ENCODE measurements around the gene LCN9. TPM values are rescaled to one million over a fixed set of nuclear protein-coding genes. Genes with fewer than 3 reads are reported as not detected.

Gene LCN9
- total RNA-seq, 1 donor from 2014 or later: not detected

DNA sequence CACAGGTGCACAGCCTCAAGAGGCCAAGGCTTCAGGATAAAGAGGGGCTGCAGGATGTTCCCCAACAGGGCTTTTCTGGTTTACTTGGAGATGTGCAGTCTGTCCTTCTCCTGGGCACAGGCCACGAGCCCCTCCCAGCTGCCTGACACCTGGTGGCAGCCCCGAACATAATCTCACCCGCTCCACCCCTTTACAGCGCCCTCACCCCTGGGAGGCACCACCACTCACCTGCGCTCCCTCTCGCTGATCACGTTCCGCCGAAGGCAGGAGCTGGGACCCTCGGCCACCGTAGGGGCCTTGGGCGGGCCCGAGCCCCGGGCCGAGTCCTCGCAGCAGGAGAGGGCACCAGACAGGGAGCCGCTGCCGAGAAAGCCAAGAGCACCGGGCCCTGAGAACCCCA is 35.7 kb downstream of the LCN9 start:
- TF ChIP-seq, protein P1, sequence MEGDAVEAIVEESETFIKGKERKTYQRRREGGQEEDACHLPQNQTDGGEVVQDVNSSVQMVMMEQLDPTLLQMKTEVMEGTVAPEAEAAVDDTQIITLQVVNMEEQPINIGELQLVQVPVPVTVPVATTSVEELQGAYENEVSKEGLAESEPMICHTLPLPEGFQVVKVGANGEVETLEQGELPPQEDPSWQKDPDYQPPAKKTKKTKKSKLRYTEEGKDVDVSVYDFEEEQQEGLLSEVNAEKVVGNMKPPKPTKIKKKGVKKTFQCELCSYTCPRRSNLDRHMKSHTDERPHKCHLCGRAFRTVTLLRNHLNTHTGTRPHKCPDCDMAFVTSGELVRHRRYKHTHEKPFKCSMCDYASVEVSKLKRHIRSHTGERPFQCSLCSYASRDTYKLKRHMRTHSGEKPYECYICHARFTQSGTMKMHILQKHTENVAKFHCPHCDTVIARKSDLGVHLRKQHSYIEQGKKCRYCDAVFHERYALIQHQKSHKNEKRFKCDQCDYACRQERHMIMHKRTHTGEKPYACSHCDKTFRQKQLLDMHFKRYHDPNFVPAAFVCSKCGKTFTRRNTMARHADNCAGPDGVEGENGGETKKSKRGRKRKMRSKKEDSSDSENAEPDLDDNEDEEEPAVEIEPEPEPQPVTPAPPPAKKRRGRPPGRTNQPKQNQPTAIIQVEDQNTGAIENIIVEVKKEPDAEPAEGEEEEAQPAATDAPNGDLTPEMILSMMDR (conservative IDR thresholded peaks at IDR 0.05; ENCODE audit: low read depth, low read length): no peak
- H3K4me3 ChIP-seq (ENCODE audit: low read depth, low read length): no peak overlapping the region
- no peak for DNase-seq (ENCODE audit: low read depth)

DNA sequence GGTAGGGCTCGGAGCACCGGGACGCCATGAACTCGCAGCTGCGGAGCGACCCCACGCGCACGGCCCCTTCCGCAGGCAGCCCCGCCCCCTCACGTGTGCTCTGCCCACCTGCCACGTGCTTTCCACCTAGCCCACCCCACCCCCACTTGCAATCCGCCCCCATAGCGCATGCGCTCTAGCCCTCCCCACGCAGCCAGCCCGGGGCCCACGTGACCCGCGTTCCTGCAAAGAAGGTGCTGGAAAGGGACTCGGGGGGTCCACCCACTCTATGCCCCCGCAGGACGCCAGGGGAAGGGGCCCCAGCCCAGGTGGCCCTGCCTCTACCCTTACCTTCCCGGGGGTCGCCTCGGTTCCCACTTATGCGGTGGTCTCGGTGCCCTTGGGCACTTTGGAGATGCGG is 36.3 kb downstream of the LCN9 start, which contains the start of gene SOHLH1:
Gene SOHLH1 (minus strand): TSS at position 42 of the 400 bp plus-strand sequence. CDS start 14 bp downstream, at position 28.
- H3K4me3 ChIP-seq (ENCODE audit: low read depth, low read length): no peak within 1 kb of the TSS
- TF ChIP-seq, protein P1 (conservative IDR thresholded peaks at IDR 0.05; ENCODE audit: low read depth, low read length): no peak
- no peak for DNase-seq (ENCODE audit: low read depth)

DNA sequence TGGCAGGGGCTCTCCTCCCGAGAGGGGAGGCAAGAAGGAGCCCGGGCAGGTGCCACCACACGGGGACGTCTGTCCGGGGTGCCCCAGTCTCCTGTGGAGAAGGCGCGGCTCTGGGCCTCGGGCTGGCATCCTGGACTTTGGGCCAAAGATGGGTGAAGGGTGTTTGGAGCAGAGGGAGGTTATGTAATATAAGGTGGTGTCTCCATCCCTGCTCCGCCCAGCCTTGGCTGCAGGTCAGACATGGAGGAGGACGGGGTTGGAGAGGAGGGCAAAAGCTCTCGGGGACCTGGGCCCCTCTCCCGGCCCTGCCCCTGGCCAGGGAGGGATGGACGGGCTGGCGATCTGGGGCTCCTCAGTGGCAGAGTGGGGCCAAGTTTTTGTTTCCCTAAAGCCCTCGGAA is 37.4 kb downstream of the LCN9 start:
- TF ChIP-seq, protein P1 (conservative IDR thresholded peaks at IDR 0.05; ENCODE audit: low read depth, low read length): no peak
- H3K4me3 ChIP-seq (ENCODE audit: low read depth, low read length): no peak overlapping the region
- DNase-seq (ENCODE audit: low read depth): no peak

DNA sequence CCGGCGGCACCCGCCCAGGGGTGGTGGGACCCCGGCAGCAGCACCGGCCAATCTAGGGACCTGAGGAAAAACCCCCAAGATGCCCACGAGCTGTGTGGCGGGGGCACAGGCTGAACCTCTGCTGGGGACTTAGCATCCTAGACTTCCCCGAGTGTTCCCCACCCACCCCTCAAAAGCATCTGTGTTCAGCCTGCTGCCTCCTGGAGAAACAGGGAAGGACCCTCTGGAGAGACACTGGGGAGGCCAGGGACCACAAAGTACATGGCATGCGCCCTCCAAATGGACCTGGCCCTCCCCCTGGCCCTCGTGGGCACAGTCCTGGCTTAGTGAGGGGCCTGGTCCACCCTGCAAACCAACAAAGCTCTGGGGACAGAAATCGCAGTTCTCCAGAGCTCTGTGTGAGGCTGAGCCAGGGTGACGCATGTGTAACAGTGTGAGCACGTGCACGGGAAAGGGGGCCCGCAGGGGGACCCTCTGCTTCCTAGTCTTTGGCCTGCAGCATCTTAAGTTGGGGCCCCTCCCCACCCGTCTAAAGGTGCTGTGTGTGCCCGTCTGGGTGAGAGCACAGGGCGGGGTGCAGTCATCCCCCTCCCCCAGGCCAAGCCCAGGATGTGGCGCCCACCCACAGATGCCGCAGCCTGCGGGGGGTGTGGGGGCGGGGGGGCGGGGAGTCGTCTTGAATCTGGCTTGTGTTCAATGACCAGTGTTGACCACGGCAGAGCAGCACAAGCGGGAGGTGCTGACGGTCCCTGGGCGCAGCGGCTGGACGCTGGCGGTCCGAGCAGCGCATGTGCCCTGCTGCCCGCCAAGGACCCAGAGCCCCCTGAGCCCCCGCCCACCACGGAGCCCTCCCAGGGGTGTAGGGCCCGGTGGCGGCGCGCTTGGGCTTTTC is 38.2 kb downstream of the LCN9 start:
- H3K4me3 ChIP-seq (ENCODE audit: low read depth, low read length): no peak overlapping the region
- no peak for DNase-seq (ENCODE audit: low read depth)
- TF ChIP-seq, protein P1 (conservative IDR thresholded peaks at IDR 0.05; ENCODE audit: low read depth, low read length): no peak

DNA sequence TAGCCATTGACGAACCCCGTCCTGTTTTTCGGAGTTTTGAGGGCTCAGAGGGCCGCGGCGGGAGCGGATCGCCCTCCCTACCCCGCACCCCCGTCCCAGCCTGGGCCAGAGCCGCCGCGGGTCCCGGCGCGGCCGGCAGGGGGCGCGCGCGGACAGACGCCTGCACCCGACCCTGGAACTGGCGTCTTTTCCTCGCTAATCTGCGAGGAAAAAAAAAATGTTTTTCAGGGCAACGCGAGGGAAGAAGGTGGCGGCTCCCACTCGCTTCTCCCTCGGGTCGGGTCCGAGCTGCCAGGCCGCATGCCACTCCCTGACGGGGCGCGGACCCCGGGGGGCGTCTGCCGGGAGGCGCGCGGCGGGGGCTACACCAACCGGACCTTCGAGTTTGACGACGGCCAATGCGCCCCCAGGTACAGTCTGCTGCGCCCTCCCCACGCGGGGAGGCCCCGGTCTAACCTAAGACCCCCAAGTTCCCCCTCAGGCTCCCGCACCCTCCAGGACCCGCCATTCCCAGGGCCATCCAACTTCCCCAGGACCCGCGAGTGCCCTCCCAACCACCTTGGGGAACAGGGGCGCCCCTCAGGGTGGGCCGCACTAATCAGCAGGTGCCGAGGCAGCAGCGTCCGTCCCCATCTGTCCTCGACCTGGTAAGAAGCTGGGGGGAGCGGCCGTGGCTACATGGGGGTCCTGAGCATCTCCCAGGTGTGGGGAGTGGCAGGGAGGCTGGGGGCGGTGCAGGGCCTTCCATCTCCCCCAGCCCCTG is 39.0 kb downstream of the LCN9 start, which contains the start of gene KCNT1:
Gene KCNT1 (plus strand): TSS at position 227 of the 763 bp plus-strand sequence. CDS start 74 bp downstream, at position 301.
- TF ChIP-seq, protein P1 (conservative IDR thresholded peaks at IDR 0.05; ENCODE audit: low read depth, low read length): peak; percentile 79
- DNase-seq (ENCODE audit: low read depth): no peak
- H3K4me3 ChIP-seq (ENCODE audit: low read depth, low read length): no peak within 1 kb of the TSS

DNA sequence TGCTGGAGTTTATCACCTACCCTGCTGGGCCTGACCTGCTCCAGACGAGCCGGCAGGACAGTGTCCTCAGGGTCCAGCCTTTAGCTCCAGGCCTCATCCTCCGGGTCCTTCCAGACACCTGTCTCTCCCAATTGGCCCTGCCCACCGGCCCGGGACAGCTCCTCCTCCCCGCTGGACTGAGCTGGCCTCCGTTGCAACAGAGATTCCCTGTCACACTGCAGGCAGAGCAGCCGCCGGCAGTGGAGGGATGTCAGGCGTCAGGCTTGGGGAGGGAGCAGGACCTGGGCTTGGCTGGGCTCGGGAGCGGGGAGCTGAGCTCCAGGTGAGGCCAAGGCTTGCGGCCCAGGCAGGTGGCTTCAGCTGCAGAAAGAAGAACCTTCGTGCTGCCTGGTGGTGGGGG is 40.6 kb downstream of the LCN9 start:
- H3K4me3 ChIP-seq (ENCODE audit: low read depth, low read length): no peak overlapping the region
- no peak for DNase-seq (ENCODE audit: low read depth)
- TF ChIP-seq, protein P1 (conservative IDR thresholded peaks at IDR 0.05; ENCODE audit: low read depth, low read length): no peak
